GM18858 (cell line): ENCODE data around the gene PEX14.
"Not testable (repeated sequence)": the region's sequence is repeated elsewhere in the genome, so short reads cannot be mapped to it uniquely, and the experiment has no call there.

Experiments
- ATAC-seq: cut with Tn5 transposase; IDR thresholded peaks from one replicate; pipeline ENCODE4 v1.9.1; 2021; ENCODE audit not compliant: unreplicated experiment

The PEX14 gene, protein sequence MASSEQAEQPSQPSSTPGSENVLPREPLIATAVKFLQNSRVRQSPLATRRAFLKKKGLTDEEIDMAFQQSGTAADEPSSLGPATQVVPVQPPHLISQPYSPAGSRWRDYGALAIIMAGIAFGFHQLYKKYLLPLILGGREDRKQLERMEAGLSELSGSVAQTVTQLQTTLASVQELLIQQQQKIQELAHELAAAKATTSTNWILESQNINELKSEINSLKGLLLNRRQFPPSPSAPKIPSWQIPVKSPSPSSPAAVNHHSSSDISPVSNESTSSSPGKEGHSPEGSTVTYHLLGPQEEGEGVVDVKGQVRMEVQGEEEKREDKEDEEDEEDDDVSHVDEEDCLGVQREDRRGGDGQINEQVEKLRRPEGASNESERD

DNA sequence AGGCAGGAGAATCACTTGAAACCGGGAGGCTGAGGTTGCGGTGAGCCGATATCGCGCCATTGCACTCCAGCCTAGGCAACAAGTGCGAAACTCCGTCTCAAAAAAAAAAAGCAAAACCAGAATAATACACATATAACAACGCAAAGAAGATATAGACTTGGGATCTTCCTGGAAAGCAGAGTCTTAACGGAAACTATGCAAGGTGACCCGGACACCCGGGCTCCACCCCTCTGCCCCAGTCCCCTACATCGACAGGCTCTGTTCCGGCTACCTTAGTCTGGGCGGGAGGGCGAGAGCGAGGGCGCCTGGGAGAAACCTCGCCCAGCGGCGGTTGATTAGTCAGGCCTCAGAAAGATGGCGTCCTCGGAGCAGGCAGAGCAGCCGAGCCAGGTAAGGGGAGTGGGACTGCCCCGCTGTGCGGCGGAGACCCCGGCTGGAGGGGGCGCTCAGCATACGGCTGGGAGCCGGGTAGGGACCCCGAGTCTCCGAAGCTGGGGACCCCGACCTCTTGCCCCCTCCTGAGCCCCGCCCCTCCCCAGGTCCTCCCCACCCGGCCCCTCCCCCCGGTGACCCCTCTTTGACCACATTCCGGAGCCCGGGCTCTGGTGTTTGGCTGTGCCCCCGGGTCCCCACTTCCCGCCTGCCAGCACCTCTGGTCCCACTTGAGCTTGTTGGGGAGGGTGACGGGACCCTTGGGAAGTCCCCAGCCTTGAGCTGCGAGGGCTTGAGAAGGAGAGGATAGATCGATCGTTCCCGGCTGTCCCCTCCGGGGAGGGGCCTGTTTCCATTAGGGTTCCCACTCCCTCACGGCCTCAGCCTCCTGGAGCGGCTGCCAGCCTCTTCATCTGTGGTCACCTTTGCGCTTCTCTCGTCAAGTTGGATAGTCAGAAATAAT, at the start of gene PEX14:
TSS of gene PEX14 (plus strand) at position 338 of the 895 bp plus-strand sequence. CDS start at position 355, 17 bp downstream.
- ATAC-seq: peak; percentile 54

DNA sequence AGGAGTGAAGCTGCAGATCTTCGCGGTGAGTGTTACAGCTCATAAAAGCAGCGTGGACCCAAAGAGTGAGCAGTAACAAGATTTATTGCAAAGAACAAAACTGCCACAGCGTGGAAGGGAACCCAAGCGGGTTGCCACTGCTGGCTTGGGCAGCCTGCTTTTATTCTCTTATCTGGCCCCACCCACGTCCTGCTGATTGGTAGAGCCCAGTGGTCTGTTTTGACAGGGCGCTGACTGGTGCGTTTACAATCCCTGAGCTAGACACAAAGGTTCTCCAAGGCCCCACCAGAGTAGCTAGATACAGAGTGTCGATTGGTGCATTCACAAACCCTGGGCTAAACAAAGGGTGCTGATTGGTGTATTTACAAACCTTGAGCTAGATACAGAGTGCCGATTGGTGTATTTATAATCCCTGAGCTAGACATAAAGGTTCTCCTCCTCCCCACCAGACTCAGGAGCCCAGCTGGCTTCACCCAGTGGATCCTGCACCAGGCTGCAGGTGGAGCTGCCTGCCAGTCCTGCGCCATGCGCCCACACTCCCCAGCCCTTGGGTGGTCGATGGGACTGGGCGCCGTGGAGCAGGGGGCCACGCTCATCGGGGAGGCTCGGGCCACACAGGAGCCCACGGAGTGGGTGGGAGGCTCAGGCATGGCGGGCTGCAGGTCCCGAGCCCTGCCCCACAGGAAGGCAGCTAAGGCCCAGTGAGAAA, 48.8 kb upstream of the PEX14 start:
- ATAC-seq: not testable (repeated sequence)

DNA sequence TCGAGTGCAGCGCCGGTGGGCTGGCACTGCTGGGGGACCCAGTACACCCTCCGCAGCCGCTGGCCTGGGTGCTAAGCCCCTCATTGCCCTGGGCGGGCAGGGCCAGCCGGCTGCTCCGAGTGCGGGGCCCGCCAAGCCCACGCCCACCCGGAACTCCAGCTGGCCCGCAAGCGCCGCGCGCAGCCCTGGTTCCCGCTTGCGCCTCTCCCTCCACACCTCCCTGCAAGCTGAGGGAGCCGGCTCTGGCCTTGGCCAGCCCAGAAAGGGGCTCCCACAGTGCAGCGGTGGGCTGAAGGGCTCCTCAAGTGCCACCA, 48.3 kb upstream of the PEX14 start:
- not testable (repeated sequence) for ATAC-seq

DNA sequence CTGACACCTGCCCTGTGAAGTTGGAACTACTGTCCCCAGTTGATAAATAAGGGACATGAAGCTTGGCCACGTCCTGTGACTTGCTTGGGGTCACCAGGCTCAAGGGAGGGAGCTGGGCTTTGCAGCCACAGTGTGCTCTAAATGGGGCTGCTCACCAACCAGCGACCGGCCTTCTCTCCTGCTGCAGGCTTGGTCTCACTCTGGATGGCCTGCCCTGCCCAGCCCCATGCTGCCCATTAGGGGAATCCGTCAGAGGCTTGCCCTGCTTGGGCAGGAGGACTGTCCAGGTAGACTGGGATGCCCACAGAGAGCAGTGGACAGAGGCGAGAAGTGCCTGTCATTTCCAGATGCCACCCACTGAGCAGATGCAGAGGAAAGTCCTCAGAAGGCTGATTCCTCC, 45.8 kb upstream of the PEX14 start:
- no peak for ATAC-seq

DNA sequence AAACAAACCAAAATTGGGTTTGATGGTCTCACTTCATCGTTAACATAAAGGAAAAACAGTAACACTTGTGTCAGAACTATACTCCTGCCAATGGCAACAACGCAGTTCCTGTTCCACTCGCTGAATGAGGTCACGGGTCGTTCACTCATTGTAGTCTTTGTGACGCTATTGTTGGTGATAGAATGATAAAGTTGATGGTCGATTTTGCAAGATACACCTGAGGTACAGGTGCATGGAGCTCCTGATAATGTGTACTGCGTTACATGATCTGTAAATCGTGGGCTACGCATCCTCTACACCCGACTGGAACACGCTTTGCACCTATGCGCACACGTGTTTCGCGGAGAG, 44.9 kb upstream of the PEX14 start:
- ATAC-seq: no peak

DNA sequence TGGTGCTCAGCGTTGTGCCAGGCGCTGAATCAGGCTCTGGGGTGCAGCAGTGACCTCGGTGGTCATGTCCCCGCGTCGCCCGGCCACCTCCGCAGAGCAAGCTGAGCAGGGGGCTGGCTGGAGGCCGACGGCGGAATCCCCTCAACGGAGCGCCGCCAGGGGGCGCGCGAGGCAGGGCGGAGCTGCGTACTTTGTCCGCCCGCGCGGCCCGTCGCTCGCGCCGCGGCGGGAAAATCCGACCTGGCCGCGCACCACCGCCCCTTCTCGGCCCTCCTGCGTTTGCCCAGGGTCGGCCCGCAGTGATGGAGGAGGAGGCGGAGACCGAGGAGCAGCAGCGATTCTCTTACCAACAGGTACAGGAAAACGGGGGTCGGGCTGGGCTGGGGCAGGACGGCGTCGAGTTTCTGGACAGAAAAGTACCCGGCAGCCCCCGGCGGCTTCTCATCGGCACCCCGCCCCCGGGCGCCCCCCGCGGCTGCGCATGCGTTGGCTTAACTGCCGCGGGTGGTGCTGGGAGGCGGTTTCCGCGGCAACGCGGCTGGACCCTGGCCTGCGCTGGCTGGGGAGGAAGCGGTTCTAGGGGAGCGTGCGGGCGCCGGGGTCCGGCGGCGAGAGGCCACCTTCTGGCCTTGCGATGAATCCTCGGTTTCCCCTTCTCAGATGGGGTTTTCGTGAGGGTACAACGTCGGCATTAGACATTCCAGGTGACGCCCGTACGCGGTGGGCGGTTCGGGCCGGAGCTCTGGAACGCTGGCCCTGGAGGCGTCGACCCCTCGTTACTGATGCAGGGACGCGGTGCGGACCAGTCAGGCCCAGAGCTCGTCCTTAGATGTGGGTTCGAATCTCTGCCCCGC, 44.3 kb upstream of the PEX14 start, which contains the start of gene CENPS:
TSS of gene CENPS (plus strand) at position 218 of the 854 bp plus-strand sequence. CDS start at position 303, 85 bp downstream.
- ATAC-seq: no peak

DNA sequence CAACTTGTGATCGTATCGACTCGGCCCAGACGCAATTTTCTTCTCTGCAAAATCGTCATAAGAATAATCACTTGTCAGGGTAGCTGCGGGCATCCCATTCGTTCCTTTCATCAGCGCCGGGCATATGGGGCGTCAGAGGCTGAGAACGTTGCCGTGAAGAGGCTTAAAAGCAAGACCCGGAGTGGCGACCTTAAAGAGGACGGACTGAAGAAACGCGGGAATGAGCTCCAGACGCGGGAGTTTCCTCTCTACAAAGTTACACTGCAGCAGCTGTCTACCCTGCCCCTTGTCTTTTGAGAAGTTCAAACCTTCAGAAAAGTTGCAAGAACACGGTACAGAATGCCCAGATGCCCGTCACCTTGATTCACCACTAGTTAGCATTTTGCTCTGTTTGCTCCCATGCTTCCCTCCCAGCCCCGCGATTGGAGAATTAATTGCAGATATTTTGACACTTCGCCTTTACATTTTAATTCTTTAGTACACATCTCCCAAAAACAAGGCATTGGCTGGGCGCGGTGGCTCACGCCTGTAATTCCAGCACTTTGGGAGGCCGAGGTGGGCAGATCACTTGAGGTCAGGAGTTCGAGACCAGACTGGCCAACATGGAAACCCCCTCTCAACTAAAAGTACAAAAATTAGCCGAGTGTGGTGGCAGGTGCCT, 43.5 kb upstream of the PEX14 start:
- no peak for ATAC-seq

DNA sequence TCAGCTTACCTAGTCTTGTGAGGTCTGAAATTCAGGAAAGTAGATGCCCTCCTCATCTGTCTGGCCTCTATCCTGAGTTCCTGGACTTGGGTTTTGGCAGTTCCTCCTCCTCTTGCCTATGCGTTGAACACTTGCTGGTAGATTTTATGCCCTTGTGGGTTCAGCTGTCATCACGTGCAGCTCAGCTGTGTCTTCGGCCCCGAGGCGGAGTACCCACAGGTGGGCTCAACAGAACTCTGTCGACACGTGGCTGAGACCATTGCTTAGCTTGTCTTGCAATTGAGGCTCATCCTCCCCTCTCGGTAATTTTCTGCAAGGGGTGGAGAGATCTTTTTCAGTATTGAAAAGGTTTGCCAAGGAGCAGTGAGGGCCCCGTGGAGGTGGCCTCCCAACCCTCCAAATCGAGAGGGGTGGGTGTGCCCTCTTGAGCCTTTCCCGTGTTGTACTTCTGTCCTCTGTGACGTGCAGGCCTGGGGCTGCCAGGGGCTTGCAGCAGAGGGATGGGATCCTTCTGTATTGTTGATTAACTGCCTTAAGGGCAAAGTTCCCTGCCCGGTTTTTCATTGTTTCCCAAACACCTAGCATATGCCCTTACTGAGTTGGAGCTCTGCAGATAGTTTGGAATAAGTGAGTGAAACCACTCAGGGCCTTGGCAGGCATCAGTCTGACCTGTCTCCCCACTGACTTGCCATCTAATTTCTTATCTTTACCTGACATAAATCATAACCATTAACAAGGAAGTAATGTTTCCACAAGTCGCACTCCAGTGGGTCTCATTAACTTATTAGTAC, 41.6 kb upstream of the PEX14 start:
- ATAC-seq: no peak

DNA sequence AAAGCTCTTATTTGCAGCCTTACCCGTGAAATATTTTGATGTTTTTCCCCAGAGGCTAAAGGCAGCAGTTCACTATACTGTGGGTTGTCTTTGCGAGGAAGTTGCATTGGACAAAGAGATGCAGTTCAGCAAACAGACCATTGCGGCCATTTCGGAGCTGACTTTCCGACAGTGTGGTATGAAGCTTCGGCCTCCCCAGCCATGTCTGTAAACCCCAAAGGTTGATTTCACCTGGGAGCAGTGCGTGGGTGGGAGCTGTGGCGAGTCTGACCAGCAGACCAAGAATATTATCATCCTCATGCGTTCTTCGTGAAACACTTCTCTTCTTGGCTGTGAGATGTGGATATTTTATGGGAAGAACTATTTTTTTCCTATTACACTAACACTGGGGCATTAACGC, 41.0 kb upstream of the PEX14 start:
- ATAC-seq: no peak

DNA sequence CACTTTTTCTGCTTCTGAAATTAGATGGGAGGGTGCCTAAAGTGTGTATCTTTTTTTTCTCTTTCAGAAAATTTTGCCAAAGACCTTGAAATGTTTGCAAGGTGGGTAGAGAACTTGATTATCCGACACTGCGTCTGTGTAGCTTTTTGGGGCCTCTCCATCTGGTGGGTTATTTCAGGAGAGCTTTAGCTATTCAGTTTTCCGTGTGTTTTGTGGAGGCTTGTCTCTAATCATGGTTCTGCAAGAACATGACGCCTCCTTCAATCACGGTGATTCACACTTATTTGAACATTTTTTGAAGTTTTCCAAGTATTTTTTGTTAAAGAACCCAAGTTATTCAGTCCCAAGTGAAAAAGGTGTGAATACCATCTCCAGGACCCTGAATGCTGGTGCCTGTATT, 40.2 kb upstream of the PEX14 start:
- no peak for ATAC-seq

DNA sequence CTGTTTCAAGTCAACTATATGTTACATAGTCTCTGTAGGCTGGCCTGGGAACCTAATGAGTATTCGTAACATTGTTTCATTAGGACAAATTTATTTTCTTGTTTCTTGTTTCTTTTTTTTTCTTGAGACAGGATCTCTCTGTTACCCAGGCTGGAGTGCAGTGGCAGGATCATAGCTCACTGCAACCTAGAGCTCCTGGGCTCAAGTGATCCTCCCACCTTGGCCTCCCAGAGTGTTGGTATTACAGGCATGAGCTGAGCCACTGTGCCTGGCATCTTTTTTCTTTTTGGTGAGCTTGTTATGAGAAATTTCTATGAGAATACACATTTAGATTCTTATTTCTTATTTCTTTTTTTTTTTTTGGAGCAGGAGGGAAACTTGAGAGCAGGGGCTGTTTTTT, 37.7 kb upstream of the PEX14 start:
- no peak for ATAC-seq

DNA sequence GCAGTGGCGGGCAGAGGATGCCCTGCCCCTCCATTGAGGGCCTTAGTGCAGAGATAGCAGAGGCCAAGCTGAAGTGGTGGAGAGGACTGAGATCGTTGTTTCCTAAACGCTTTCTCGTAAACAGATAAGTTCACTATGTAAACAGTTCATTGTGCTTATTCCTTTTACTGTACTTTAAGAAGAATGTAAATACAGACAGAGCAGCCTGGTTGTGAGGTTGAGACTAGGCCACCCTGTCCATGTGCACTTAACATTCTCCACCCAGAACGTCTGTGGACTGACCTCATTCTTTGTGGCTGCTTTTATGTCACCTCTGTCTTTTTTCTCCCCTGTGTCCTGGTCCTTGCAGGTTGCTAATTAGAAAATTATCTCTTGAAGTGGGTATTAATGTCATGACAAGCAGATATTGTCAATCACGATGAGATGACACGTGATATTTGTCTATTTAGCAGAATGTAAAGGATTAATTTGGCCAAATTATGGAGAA, 36.0 kb upstream of the PEX14 start:
- ATAC-seq: no peak

DNA sequence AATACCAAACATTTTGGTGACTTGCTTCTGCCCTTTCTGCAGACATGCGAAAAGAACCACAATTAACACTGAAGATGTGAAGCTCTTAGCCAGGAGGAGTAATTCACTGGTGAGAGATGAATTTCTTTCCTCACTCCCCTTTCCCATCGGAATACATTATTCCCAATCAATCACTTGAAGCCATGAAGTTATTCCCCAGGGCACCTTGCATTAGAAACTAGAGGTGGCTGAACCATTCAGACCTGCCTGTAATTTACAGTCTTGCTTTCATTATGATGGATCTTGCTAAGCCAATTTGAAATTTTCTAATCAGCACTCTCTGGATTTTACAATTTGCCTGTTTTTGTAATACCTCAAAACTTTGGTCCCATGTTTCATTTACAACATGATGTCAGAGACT, 34.4 kb upstream of the PEX14 start:
- no peak for ATAC-seq

DNA sequence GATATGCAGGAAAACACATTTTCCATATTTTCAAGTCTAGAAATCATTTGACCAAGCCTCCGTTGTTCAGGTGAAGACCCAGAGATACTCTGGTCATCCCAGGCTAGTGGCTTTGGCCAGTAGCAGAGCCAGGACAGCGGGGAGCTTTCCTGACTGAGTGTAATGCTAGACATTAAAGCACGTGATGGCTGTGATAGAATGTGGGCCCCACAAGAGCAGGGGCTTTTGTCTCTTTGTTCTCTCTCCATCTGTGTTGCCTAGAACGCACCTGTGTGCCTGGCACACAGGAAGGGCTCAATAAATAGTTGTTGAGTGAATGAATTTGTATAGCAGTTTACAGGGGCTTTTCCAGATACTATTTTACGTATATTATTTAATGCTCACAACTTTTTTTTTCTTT, 34.0 kb upstream of the PEX14 start:
- no peak for ATAC-seq

DNA sequence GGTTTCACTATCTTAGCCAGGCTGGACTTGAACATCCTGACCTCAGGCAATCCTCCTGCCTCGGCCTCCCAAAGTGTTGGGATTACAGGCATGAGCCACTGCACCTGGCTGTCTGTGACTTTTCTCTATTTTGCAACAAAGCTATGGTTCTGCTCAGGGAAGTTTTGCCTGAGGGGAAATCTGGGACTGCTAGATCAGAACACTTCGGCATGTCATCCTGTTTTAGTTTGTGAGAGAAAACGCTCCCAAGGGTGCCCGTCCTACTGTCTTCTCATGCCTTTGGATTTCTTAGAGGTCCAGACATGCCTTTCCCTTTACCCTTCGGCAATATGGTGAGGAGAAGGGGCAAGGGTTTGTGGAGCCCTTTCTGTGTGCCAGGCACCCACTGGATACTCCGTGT, 30.5 kb upstream of the PEX14 start:
- ATAC-seq: no peak

DNA sequence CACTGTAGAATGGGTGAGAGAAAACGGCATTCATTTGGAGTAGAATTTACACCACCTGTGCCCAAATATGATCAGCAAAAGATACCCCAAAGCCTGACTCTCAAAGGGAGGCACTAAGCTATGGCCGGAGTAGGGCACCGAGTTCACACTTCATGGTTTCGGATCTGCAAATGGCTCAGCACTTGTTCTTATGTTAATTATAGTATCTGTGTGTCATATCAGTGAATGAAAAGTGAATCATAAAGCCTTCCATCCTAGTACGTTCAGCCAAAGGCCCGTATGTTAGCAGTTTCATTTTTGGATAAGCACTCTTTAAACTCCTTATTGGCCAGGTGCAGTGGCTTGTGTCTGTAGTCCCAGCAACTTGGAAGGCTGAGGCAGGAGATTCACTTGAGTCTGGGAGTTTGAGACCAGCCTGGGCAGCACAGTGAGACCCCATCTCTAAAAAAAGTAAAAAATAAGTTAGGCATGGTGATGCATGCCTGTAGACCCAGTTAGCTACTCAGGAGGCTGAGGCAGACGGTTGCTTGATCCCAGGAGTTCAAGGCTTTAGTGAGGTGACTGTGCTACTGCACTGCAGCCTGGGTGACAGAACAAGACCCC, 29.9 kb upstream of the PEX14 start:
- ATAC-seq: no peak

DNA sequence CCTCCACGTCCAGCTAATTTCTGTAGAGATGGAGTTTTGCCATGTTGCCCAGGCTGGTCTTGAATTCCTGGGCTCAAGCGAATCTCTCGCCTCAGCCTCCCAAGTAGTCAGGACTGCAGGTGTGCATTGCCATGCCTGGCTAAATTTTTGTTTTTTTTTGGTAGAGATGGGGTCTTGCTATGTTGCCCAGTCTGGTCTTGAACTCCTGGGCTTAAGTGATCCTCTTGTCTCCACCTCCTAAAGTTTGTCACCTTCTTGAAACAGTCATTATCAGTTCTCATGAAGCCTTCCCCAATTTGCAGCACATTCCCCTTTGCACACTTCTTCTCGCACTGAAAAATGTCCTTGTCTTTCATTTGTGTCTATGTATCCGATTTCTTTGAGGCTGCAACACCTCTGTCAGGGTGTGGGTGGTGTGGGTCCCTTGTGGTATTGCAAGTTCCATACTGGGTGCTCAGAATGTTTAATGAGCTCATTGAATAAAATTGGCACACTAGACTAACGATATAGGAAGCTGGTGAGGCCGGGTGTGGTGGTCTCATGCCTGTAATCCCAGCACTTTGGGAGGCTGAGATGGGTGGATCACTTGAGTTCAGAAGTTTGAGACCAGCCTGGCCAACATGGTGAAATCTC, 27.8 kb upstream of the PEX14 start:
- ATAC-seq: no peak

DNA sequence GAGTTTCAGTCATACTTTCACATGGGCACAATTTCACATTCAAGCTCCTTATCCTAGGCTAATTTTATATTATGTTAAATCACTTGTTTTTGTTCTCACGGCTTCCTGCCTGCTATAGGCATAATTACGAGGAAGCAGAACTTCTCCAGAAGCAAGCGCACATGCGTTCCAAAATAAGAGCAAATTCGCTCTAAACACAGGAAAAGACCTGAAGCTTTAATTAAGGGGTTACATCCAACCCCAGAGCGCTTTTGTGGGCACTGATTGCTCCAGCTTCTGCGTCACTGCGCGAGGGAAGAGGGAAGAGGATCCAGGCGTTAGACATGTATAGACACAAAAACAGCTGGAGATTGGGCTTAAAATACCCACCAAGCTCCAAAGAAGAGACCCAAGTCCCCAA, 25.0 kb upstream of the PEX14 start, which contains the start of gene CORT:
TSS of gene CORT (plus strand) at position 281 of the 400 bp plus-strand sequence. CDS start 193 bp downstream, outside the sequence.
- ATAC-seq: no peak
